Effector CD8-positive, alpha-beta T cell (primary cell): ENCODE measurements around the gene MYO9A.

Source experiments
- DNase-seq: peaks from one replicate; lab custom pipeline; 2025; lab: John Stamatoyannopoulos, UW

The MYO9A gene

GRCh38 chr15:71782422-71783165, 335.4 kb downstream of the MYO9A start:
- DNase-seq: no peak

- DNase-seq: no peak
Observed at GRCh38 chr15:71781965-71782265, 336.0 kb downstream of the MYO9A start.

- DNase-seq: no peak
Observed at GRCh38 chr15:71781179-71781964, 336.6 kb downstream of the MYO9A start.

GRCh38 chr15:71780115-71780976, 337.6 kb downstream of the MYO9A start:
- no peak for DNase-seq

GRCh38 chr15:71779073-71779797, 338.7 kb downstream of the MYO9A start:
- no peak for DNase-seq

GRCh38 chr15:71777216-71777943, 340.6 kb downstream of the MYO9A start:
- DNase-seq: no peak

- no peak for DNase-seq
Observed at GRCh38 chr15:71776304-71776703, 341.6 kb downstream of the MYO9A start.

- no peak for DNase-seq
Observed at GRCh38 chr15:71775856-71776255, 342.1 kb downstream of the MYO9A start.

GRCh38 chr15:71773206-71773859, 344.6 kb downstream of the MYO9A start:
- no peak for DNase-seq
